Ishikawa (cell line): Measurements from ENCODE around the gene BBLN.

Experiments used
- CEBPB ChIP-seq: IDR thresholded peaks from 2 replicates; pipeline ENCODE4 v1.6.1; 2012
- CREB1 ChIP-seq: IDR thresholded peaks from 2 replicates; pipeline ENCODE4 v1.6.1; 2012; ENCODE audit warnings: low read depth
- EGR1 ChIP-seq: IDR thresholded peaks from 2 replicates; pipeline ENCODE4 v1.6.1; 2012
- EP300 ChIP-seq: IDR thresholded peaks from 2 replicates; pipeline ENCODE4 v1.6.1; 2012; ENCODE audit warnings: borderline replicate concordance
- MAX ChIP-seq: IDR thresholded peaks from 2 replicates; pipeline ENCODE4 v1.6.1; 2012
- NFIC ChIP-seq: IDR thresholded peaks from 2 replicates; pipeline ENCODE4 v1.6.1; 2012
- RAD21 ChIP-seq: IDR thresholded peaks from 2 replicates; pipeline ENCODE4 v1.6.1; 2012; ENCODE audit warnings: low read depth
- REST ChIP-seq: IDR thresholded peaks from 2 replicates; pipeline ENCODE4 v1.6.1; 2012; ENCODE audit warnings: low read depth, mild to moderate bottlenecking
- TAF1 ChIP-seq: IDR thresholded peaks from 2 replicates; pipeline ENCODE4 v1.6.1; 2012; ENCODE audit warnings: low read depth, mild to moderate bottlenecking
- USF1 ChIP-seq: IDR thresholded peaks from 2 replicates; pipeline ENCODE4 v1.6.1; 2012

- no peak for TF ChIP-seq RAD21
- TF ChIP-seq EGR1: no peak
- TF ChIP-seq CEBPB: no peak
- no peak for TF ChIP-seq MAX
- TF ChIP-seq REST: no peak
- TF ChIP-seq NFIC: no peak
- TF ChIP-seq EP300: no peak
- TF ChIP-seq CREB1: no peak
- TF ChIP-seq TAF1: no peak
- no peak for TF ChIP-seq USF1
Observed at GRCh38 chr9:128193469-128194096, 33.5 kb downstream of the BBLN start.
